Cardiac muscle cell (in vitro differentiated cells and primary cell): ENCODE measurements around the gene TNS1. TPM values are rescaled to one million over a fixed set of nuclear protein-coding genes. Genes with fewer than 3 reads are reported as not detected.

ENCODE experiments used
- DNase-seq, 2 donors: peaks; one replicate each; pipeline versions ENCODE4 v3.0.0 to v3.0.0-alpha.2; 2010 to 2017; ENCODE audit warnings: low read depth in 1 of 2, low spot score in 1 of 2
- H3K27ac ChIP-seq: fragments of 200-600 bp; sonication (generic); 2 replicates; pipeline ENCODE4 v1.5.1; 2016
- H3K27me3 ChIP-seq: fragments of 200-600 bp; sonication (generic); 2 replicates; pipeline ENCODE4 v1.6.0; 2016; ENCODE audit warnings: control low read depth
- H3K36me3 ChIP-seq: fragments of 200-600 bp; sonication (generic); 2 replicates; pipeline ENCODE4 v1.5.1; 2016; ENCODE audit warnings: control low read depth
- H3K4me1 ChIP-seq: fragments of 200-600 bp; sonication (generic); 2 replicates; pipeline ENCODE4 v1.8.1; 2017; ENCODE audit warnings: low read depth, mild to moderate bottlenecking, mixed run types
- H3K4me3 ChIP-seq: fragments of 200-600 bp; sonication (generic); 2 replicates; pipeline ENCODE4 v1.5.1; 2016; ENCODE audit warnings: mild to moderate bottlenecking
- H3K9me3 ChIP-seq: fragments of 200-600 bp; sonication (generic); 2 replicates; pipeline ENCODE4 v1.5.1; 2017; ENCODE audit warnings: low read depth, mild to moderate bottlenecking, control low read depth
- polyA plus RNA-seq: library from polyadenylated mRNA; unstranded; fragments of >200 nt; fragmentation: Nextera tagmentation; extraction: Ambion mirVana; gene quantifications from 2 replicates; pipeline ENCODE4 v1.2.1, GENCODE V29; 2016
- total RNA-seq: library from RNA; depleted of rRNA; stranded (reverse); fragments of >200 nt; gene quantifications from 2 replicates; pipeline ENCODE4 v1.2.3, GENCODE V29; 2016
- TF ChIP-seq, protein P1 (sequence below): IDR thresholded peaks from 2 replicates; pipeline ENCODE4 v1.5.1; 2012; ENCODE audit warnings: low read depth, mild to moderate bottlenecking, low read length

TNS1 gene
- total and polyA plus RNA-seq, 2 experiments from 2014 or later = 16.7 to 44.3 TPM

- TF ChIP-seq, protein P1, sequence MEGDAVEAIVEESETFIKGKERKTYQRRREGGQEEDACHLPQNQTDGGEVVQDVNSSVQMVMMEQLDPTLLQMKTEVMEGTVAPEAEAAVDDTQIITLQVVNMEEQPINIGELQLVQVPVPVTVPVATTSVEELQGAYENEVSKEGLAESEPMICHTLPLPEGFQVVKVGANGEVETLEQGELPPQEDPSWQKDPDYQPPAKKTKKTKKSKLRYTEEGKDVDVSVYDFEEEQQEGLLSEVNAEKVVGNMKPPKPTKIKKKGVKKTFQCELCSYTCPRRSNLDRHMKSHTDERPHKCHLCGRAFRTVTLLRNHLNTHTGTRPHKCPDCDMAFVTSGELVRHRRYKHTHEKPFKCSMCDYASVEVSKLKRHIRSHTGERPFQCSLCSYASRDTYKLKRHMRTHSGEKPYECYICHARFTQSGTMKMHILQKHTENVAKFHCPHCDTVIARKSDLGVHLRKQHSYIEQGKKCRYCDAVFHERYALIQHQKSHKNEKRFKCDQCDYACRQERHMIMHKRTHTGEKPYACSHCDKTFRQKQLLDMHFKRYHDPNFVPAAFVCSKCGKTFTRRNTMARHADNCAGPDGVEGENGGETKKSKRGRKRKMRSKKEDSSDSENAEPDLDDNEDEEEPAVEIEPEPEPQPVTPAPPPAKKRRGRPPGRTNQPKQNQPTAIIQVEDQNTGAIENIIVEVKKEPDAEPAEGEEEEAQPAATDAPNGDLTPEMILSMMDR = no peak
- no peaks in the 10 kb centered on the region for H3K27me3 ChIP-seq
Measured at GRCh38 chr2:217941339-217941738, 61.5 kb downstream of the TNS1 start.

GRCh38 chr2:217940261-217941220, 62.3 kb downstream of the TNS1 start:
- no peak for DNase-seq
- H3K27me3 ChIP-seq = no peaks in the 10 kb centered on the region
- TF ChIP-seq, protein P1 = no peak
- no peaks in the 10 kb centered on the region for H3K9me3 ChIP-seq
- peaks cover 57% of the 10 kb centered on the region for H3K4me1 ChIP-seq
- H3K4me3 ChIP-seq = no peak overlapping the region
- no peaks in the 10 kb centered on the region for H3K36me3 ChIP-seq
- no peak overlapping the region for H3K27ac ChIP-seq

More at GRCh38 chr2:217941339-217941738, 61.5 kb downstream of the TNS1 start:
- Histone ChIP-seq H3K9me3 (no peaks in the 10 kb centered on the region), H3K4me3 (no peak overlapping the region), H3K27ac (no peak overlapping the region), H3K4me1 (peaks cover 49% of the 10 kb centered on the region), H3K36me3 (no peaks in the 10 kb centered on the region)
- no peak for DNase-seq

GRCh38 chr2:217939629-217940245, 63.1 kb downstream of the TNS1 start:
- Histone ChIP-seq H3K9me3 (no peaks in the 10 kb centered on the region), H3K36me3 (no peaks in the 10 kb centered on the region), H3K27ac (no peak overlapping the region), H3K4me3 (no peak overlapping the region), H3K4me1 (peaks cover 62% of the 10 kb centered on the region), H3K27me3 (no peaks in the 10 kb centered on the region)
- no peak for DNase-seq
- TF ChIP-seq, protein P1 = no peak

DNA sequence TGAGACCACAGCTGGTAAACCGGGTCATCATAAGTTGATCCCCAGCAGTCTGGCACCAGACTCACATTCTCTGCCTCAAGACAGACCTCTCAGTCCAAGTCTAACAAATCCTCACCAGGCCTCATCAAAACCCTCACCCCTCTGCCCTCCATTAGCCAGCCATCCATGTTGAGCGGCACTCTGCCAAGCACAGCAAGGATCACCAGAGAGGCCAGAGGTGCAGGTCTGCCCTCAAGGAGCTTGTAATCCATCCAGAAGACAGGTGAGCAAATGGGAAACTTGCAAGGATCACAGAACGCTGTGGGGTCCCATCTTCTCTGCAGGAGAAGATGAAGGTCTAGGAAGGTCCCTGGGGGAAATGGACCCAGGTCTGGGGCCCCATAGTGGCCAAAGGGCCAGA, 63.6 kb downstream of the TNS1 start:
- H3K9me3 ChIP-seq = no peaks in the 10 kb centered on the region
- H3K27me3 ChIP-seq = no peaks in the 10 kb centered on the region
- TF ChIP-seq, protein P1 = no peak
- H3K27ac ChIP-seq = no peak overlapping the region
- no peak for DNase-seq
- no peaks in the 10 kb centered on the region for H3K36me3 ChIP-seq
- peaks cover 62% of the 10 kb centered on the region for H3K4me1 ChIP-seq
- no peak overlapping the region for H3K4me3 ChIP-seq

DNA sequence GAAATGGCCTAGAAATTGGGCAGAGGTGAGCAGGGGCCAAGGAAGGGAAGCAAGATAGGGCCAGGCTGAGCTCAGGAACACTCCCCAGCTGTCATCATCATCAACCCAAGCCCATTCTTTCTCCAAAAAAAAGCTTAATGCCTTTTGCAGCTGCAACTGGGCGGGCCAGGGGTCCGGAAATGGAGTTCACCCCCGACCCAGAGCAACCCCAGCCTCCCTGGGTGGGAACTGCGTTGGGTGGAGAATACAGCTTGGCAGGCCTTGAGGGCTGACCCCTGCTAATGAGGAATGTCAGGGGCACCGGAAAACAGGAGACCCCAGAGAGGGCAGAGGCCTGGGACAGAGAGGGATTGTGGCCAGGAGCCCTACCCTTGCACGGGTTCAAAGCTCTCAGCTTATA, 64.8 kb downstream of the TNS1 start:
- H3K27me3 ChIP-seq = no peaks in the 10 kb centered on the region
- H3K27ac ChIP-seq = peak overlapping the region; percentile 53
- no peaks in the 10 kb centered on the region for H3K9me3 ChIP-seq
- H3K4me1 ChIP-seq = peaks cover 51% of the 10 kb centered on the region
- no peak for DNase-seq
- H3K36me3 ChIP-seq = no peaks in the 10 kb centered on the region
- TF ChIP-seq, protein P1 = no peak
- no peak overlapping the region for H3K4me3 ChIP-seq
